Measurements from ENCODE around the gene FAM135A.

DNA sequence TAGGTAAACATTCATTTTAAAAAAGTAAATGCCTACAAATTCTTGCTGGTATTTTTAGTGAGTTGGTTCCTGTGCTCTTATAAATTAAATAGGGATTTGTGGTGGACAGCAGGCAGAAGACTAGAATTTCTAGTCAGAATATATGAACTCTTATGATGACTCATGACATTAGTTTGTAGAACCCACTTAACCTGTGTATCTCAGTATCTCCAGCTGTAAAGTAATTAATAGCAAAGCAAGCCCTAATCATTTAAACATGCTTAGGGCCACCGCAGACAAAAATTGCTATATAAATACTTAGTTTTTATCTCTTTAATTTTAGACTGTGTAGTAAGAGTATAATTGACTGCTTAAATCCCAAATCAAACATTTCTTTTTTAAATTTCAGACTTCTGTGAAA lies 2.4 kb downstream of the FAM135A start:
- TF ChIP-seq, protein P1, sequence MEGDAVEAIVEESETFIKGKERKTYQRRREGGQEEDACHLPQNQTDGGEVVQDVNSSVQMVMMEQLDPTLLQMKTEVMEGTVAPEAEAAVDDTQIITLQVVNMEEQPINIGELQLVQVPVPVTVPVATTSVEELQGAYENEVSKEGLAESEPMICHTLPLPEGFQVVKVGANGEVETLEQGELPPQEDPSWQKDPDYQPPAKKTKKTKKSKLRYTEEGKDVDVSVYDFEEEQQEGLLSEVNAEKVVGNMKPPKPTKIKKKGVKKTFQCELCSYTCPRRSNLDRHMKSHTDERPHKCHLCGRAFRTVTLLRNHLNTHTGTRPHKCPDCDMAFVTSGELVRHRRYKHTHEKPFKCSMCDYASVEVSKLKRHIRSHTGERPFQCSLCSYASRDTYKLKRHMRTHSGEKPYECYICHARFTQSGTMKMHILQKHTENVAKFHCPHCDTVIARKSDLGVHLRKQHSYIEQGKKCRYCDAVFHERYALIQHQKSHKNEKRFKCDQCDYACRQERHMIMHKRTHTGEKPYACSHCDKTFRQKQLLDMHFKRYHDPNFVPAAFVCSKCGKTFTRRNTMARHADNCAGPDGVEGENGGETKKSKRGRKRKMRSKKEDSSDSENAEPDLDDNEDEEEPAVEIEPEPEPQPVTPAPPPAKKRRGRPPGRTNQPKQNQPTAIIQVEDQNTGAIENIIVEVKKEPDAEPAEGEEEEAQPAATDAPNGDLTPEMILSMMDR (IDR thresholded peaks at IDR 0.05; ENCODE audit: low read length): no peak
- no peak for TF ChIP-seq EZH2 (IDR thresholded peaks at IDR 0.05; ENCODE audit: borderline replicate concordance, low read length)

All from OCI-LY1 (cell line).